GM19395 (cell line): ENCODE measurements around the gene KLRC1.
"Not testable (repeated sequence)": the region's sequence is repeated elsewhere in the genome, so short reads cannot be mapped to it uniquely, and the experiment has no call there.

Source experiments
- ATAC-seq: cut with Tn5 transposase; IDR thresholded peaks from one replicate; pipeline ENCODE4 v1.9.1; 2021; ENCODE audit warnings: mild to moderate bottlenecking, moderate library complexity; ENCODE audit not compliant: unreplicated experiment

The KLRC1 gene

DNA sequence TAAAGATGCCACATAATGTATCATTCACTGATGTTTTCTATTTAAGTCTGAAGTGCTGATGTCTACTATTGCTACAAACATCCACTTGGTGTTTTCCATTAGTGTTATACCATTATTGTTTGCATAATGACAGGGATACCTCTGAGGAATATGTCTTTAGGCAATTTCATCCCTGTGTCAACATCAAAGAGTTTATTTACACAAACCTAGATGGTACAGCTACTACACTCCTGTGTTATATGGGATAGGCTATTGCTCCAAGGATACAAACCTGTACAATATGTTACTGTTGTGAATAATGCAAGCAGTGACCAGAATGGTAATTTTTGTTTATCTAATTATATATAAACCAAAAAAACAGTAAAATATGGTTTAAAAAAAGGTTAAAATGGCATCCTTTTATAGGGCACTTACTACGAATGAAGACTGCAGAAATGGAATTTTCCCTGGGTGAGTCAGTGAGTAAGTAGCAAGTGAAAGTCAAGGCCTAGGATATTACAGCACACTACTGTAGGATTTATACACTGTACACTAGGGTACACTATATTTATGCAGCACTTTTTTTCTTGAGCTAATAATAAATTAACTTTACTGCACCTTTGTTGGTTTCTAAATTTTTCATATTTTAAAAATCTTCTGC is 28.8 kb downstream of the KLRC1 start:
- not testable (repeated sequence) for ATAC-seq

DNA sequence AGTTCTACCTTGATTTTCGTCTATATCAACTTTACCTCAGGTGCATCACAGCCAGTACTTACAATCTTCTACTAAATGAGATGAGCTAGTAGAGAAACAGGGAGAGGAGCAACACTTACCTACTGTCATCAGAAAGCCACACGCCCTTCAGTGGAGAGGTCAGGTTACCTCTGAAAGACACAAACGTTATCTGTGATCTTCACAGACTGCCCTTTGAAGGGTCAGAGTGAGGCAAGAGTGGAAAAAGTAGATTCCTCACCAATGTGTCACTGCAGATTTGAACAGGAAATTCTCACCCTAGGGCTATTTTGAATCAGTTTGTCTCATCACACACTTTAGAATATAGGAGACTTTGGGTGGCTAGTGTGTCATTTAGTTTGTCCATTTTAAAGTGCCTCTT is 31.0 kb downstream of the KLRC1 start:
- not testable (repeated sequence) for ATAC-seq

DNA sequence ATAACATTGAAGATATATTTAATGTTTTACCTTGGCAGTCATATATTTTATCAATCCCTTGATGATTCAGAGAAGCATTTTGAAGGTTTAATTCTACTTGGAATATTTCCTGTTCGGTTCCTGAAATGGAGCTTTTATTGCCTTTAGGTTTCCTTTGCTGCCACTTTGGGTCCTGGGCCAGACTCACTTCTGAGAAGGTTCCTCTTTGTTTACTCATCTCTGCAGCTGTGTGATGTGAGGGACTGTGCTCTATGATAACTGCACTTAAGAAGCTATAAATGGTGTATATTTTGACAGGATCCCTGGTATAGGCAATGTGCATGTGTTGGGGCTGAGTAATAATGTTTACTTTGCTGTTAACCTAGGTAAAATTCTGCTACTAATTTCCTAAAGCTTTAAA is 32.8 kb downstream of the KLRC1 start, which contains the start of gene KLRC3:
Gene KLRC3, minus strand, starts transcription at position 262 of the 400 bp plus-strand sequence. Its CDS starts 45 bp downstream, at position 217.
- not testable (repeated sequence) for ATAC-seq

DNA sequence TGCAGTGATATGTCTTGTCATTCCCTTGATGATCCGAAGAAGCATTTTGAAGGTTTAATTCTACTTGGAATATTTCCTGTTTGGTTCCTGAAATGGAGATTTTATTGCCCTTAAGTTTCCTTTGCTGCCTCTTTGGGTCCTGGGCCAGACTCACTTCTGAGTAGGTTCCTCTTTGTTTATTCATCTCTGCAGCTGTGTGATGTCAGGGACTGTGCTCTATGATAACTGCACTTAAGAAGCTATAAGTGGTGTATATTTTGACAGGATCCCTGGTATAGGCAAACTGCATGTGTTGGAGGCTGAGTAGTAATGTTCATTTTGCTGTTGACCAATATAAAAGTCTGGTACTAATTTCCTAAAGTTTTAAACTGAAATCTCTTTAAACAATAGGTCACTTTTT is 43.8 kb downstream of the KLRC1 start, which contains the start of gene KLRC4:
Gene KLRC4, minus strand, starts transcription at position 366 of the 400 bp plus-strand sequence. Its CDS starts 182 bp downstream, at position 184.
- ATAC-seq: no peak

DNA sequence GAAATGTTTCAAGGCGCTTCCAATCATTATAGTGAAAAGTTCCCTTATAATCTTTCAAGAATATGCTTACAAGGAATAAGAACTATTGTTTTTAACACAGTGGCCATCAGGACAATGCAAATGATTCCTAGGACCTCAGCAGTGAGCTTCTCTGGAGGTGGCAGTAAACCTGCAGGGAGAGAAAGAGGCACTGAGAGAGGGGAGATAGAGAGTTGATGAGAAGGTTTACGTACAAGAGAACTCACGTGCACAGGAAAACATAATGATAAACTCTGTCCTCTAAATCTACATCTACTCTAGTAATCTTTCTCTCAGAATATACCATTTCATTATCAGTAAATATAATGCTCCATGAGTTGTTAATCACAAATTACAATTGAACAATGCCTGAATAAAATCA is 44.3 kb downstream of the KLRC1 start:
- no peak for ATAC-seq

DNA sequence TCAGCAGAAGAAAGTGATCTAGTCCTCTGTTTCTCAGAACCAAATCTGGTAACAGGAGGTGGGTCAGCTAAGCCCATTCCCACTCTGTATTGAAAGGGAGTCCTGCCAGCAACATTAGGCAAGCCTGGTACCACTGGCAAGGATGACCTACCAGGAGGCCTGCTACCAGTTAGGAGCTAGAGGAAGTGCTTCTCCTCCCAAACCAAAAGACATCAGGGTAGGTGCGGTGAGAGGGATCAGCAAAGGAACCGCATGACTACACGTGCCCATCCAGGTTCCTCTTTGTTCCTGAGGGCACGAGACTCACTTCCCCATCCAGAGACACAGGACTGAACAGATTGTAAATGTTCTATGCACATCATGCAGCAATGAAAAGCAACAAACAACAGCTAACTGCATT is 46.5 kb downstream of the KLRC1 start:
- ATAC-seq: no peak

DNA sequence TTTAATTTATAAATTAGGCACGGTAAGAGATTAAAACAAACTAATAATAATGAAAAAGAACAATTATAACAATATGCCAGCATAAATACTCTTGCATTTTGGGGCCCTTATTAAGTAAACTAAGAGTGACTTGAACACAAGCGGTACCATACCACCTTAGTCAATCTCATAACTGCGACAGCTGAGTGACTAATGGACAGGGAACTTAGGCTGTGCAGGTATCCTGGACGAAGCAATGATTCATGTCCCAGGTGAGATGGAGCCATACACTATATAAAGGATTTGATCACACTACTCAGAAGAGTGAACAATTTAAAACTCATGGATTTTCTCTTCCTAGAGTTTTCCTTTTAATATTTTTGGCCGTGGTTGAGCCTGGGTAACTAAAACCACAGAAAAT is 47.9 kb downstream of the KLRC1 start:
- no peak for ATAC-seq

DNA sequence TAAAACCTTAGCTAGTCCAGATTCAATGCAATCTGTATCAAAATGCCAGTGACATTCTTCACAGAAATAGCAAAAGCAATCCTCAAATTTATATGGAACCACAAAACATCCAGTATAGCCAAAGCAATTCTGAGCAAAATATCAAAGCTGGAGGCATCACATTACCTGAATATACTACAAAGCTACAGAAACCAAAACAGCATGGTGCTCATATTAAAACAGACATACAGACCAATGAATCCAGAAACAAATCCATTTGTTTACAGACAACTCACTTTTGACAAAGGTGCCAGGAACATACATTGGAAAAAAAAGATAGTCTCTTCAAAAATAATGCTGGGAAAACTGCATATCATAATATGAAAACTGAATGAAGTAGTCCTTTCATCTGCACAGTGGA is 48.4 kb downstream of the KLRC1 start:
- ATAC-seq: no peak

DNA sequence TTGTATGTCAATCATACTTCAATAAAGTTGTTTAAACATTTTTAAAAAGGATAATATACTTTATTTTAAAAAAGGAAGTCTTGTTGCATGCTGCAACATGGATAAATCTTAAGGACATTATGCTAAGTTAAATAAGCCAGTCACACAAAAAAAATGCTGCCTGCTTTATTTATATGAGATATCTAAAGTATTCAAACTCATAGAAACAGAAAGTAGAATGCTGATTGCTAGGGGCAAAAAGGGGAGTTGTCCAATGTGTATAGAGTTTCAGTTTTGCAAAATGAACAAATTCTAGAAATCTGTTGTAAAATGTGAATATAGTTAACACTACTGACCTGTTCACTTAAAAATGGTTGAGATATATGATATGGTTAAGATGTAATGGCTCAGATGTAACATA is 52.3 kb downstream of the KLRC1 start:
- ATAC-seq: no peak

DNA sequence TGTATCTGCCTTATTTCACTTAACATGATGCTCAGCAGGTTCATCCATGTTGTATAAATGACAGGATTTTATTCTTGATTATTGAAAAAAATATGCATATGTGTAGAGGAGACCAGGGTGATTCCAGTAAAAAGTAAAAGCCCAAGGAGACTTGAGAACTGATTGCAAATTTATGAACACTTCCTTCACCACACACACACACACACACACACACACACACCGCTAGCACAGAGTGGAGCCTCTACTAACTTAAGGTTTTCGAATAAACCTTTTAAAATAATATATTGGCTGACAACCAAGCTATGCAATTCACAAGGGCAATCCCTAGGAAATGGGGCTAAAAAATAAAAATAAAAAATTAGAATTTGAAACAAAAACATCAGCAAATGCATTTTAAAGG is 55.0 kb downstream of the KLRC1 start:
- no peak for ATAC-seq

DNA sequence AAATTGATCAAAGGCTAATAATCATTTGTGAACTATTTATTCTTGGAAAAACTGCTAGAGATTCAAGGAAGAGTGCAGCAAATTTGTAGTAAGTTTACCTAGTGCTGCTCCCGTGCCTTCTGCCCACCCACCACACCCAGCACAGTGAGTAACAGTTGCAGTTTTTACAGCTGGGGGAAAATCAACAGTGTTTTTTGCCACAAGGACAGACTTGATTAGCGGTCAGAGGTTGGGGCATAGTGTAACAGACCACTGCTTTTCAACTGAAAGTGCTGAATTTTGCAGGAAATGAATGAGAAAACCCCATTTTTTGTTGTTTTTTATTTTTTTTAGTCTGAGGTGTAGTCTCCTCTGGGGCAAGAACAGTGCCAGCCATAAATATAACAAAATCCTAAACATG is 55.9 kb downstream of the KLRC1 start:
- no peak for ATAC-seq

DNA sequence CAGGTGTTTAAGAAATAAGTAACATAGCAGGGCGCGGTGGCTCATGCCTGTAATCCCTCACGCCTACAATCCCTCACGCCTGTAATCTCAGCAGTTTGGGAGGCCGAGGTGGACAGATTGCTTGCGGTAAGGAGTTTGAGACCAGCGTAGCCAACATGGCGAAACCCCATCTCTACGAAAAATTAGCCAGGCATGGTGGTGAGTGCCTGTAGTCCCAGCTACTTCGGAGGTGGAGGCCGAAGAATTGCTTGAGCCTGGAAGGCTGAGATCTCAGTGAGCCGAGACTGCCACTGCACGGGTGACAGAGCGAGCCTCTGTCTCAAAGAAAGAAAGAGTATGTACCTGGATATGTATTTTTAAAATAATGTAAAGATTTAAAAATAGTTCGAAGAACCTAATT is 57.0 kb downstream of the KLRC1 start:
- ATAC-seq: not testable (repeated sequence)
